HG03378 (cell line): Measurements from ENCODE around the gene SLC2A6.

Experiments used
- ATAC-seq: cut with Tn5 transposase; IDR thresholded peaks from one replicate; pipeline ENCODE4 v1.9.1; 2021; ENCODE audit warnings: mild to moderate bottlenecking, moderate library complexity; ENCODE audit not compliant: unreplicated experiment

SLC2A6 gene

DNA sequence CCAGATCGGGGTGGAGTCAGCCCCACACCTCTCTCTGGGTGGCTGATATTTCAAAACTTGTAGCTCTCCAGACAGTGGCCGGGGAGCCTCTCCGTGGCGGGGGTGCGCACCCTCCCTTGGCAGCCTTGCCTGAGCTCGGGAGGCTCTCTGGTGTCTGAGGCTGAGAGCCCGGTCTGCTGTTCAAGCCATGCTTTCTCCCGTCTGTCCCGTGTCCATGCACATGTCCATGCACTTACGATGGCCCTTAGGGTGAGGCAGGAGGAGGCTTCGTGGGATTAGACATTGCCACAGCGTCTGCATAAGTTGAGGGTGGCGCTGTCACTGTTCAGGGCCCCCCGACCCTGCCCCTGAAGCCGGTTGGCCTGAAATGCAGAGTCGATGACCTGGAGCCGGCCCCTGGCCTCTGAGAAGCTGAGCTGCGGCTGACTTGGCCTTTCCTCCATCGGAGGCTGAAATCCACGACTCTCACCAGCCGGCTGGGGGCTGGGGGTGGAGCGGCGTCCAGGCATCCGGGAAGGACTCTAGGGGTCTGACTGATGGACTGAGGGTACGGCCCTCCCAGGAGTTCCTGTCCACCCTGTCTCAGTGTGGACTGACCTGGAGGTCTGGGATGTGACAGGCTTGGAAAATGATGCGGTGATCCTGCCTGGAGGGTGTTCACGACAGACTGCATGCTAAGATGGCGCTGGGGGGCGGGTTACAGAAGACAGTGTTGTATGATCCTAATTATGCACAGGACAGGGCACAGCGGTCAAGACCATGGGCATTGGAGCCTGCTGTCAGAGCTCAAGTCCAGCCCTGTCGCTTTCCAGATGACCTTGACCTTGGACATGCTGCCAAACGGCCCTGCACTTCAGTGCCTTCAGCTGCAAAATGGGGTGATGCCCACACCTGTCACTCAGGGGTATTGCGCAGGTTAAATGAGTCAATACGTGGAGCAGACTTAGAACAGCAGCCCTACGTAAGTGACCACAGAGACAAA, 18.3 kb upstream of the SLC2A6 start:
- ATAC-seq = no peak

GRCh38 chr9:133495327-133496293, 16.7 kb upstream of the SLC2A6 start:
- ATAC-seq = no peak

DNA sequence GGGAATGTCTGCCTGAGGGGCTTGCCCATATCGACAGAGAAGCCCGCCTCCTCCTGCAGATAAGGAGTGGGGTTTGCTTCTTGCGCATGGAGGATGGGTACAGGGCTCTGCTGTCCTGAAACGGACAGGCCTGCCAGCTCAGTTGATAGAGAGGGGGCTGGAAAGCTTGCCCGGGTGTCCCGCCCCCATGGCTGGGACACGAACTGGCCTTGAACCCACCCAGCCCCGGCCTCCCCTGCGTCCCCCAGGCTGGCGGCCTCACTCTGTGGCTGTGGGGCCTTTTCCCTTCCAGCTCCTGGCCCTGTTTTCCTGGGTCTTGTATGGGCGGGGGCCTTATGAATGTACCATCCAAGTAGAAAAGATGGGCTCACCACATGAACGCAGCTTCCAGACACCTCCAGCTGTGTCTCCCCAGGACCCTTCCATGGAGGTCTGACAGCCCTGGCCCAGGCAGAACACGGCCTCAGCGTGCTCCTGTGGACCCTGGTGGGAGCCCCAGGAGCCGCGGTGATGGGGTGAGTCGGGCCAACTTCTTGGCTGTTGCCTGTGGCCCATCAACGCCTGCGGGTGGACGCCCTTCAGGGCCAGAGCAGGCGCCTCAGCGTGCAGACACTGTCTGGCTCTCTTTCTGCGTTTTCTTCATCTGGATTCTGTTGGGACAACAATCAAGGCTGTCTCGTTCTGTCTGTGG, 15.9 kb upstream of the SLC2A6 start:
- ATAC-seq = no peak

DNA sequence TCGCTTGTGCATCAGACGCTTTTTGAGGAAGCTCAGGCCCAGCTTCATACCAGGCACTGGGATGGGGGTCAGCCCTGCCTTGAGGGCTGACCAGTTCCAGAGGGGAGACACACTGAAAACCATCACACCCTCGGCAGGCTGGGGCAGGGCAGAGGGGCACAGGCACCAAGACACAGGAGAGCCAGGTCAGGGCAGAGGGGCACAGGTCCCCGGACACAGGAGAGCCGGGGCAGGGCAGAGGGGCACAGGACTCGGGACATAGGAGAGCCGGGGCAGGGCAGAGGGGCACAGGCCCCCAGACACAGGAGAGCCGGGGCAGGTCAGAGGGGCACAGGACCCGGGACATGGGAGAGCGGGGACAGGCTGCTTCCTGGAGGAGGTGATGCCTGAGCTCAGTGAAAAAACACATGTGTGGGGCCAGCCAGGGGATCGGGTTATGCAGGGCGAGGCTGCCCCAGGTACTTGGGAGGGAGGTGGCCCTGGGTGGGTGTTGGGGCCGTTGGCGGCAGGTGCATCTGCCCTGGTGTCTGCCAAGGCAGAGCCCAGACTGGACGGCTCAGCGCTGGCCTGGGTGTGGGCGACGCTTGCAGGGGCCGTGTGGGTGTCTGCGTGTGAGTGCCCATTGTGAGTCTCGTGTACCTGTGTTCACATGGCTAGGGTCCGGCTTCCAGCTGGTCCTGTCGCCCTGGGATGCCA, 15.1 kb upstream of the SLC2A6 start:
- no peak for ATAC-seq

GRCh38 chr9:133493428-133493827, 14.5 kb upstream of the SLC2A6 start:
- ATAC-seq = no peak

DNA sequence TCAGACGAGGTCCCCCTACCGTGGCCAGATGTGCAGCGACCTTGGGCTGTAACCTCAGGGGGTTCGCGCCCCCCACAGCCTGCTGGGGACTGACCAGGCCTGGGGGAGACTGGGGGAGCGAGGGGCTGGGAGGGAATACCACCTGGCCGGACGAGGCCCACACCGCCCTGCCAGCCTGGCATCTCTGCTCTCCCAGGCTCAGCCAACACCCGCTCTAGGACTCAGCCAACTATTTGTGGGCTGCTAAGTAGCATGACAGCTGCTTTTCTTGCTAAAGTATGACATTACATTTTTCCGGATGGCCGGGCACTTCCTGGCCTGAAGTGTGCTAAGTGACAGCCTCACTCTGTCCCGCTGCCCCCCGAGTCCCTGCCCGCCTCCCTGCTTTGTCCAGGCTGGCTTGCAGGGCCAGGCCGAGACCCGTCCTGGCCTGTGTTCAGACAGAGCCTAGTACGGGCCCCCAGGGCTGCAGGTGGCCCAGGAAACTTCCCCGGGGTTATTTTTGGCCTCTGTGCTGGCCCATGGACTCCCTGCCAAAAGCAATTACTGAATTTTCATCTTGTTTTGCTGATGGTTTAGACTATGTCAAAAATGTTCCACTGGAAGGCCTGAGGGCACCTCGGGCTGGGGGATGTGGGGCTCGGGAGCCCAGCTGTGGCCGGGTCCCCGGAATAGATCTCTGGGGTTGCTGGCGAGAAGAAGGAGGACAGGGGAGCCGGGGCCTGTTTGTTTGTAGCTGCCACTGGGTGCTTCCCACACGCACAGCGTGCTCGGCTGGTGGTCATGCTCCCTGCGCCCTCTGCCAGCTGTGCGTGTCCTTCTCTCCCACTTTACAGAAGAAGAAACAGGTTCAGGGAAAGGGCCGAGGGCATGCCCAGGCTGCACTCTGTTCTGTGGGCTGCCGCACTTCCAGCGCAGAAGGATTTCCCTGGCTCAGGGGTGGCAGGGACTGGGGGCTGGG, 13.4 kb upstream of the SLC2A6 start:
- ATAC-seq = no peak

DNA sequence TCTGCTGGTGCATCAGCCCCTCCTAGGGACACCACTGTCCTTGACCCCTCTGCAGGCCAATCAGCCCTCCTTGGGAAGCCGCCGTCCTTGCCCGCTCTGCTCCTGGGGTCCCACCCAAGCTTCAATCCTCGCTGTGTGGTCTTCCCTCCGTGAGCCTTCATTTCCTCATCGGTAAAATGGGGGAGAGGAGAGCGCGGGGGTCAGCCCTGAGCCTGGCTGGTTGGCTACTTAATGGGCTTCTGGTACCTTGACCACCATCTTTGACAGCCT, 12.7 kb upstream of the SLC2A6 start:
- ATAC-seq = no peak

GRCh38 chr9:133490865-133491655, 12.2 kb upstream of the SLC2A6 start:
- no peak for ATAC-seq

- no peak for ATAC-seq
Observed at GRCh38 chr9:133490201-133490681, 11.3 kb upstream of the SLC2A6 start.

- ATAC-seq = no peak
Observed at GRCh38 chr9:133489253-133490190, 10.6 kb upstream of the SLC2A6 start.

DNA sequence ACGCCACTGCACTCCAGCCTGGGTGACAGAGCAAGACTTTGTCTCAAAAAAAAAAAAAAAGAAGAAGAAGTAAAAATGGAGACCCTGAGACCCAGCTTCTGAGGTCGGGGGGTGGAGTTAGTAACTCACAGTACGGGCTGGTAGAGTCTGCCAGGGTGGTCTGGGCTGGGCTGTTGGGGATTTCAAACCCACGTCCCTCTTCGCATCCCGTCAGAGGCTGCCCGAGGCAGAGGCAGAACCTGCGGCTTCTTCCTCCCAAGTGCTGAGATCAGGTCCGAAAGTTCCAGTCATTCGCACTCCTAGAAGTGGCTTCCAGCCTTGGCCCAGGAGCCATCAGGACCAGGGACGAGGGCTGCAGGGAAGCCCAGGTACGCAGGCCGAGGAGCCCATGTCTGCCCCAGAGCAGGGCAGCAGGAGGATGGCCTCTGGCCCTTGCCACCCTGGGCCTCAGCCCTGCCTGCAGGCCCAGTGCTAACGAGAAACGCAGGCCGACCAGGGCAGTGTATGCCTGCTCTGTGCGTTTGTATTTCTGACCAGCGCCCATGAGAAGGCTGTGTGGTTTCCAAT, 9.9 kb upstream of the SLC2A6 start:
- ATAC-seq = no peak

DNA sequence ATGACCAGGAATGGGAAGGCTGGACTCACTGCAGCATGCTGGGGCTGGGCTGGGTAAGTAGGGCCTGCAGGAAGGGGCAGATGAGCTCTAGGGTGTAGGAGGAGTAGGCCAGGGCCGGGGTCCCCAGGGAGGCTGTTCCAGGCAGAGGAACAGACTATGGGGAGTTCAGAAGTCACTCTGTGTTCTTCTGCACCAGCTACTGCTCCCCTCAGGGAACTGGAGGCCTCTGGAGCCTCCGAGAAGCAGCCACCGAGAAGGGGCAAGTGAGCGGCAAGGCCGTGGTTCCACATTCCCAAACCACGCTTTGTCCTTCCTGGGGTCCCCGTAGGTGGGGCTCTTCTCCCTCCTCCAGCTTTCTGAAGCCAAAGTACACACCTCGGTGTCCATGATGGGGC, 8.4 kb upstream of the SLC2A6 start:
- no peak for ATAC-seq

DNA sequence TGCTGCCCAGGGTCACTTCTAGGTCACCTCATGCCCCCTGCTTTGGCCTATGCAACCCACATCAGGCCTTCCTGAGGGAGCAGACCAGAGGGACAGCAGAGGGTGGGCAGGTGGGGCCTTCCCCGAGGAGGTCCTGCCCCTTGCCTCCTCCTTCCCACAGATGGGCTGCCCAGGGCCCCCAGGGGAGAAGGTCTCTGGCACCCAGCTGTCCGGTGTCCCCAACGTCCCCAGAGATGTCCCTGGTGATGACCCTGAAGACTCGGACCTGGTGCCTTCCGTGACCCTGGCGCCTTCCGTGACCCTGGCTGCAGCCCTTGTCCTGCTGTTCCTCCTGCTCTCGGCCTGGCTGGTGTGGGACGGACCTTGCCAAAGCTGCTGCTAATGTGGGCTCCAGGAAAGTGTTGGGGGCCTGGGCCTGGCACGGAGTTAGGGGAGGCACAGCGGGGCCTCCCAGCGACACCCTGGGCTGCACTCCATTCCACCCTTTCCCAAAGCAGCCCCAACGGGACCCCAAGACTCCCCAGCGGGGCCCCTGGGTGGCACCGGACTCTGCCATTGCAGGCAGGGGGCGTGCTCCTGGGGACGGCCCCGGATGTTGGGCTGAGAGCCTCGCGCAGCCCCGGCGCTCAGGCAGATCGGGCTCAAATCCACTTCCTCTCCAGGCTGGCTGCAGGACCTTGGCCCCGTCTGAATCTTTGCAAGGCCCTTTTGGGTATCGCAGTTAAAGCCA, 6.8 kb upstream of the SLC2A6 start:
- ATAC-seq = no peak

- ATAC-seq = no peak
Observed at GRCh38 chr9:133484671-133485437, 6.0 kb upstream of the SLC2A6 start.

- no peak for ATAC-seq
Observed at GRCh38 chr9:133483611-133484010, 4.7 kb upstream of the SLC2A6 start.
